Ishikawa (cell line): ENCODE results near the gene SORD.

Experiments used
- CEBPB ChIP-seq: IDR thresholded peaks from 2 replicates; pipeline ENCODE4 v1.6.1; 2012
- CREB1 ChIP-seq: IDR thresholded peaks from 2 replicates; pipeline ENCODE4 v1.6.1; 2012; ENCODE audit warnings: low read depth
- FOXM1 ChIP-seq: IDR thresholded peaks from 2 replicates; pipeline ENCODE4 v1.6.1; 2012; ENCODE audit warnings: low read depth, borderline replicate concordance
- RAD21 ChIP-seq: IDR thresholded peaks from 2 replicates; pipeline ENCODE4 v1.6.1; 2012; ENCODE audit warnings: low read depth
- TAF1 ChIP-seq: IDR thresholded peaks from 2 replicates; pipeline ENCODE4 v1.6.1; 2012; ENCODE audit warnings: low read depth, mild to moderate bottlenecking
- TCF12 ChIP-seq: IDR thresholded peaks from 2 replicates; pipeline ENCODE4 v1.6.1; 2012; ENCODE audit warnings: low read depth
- TEAD4 ChIP-seq: IDR thresholded peaks from 2 replicates; pipeline ENCODE4 v1.6.1; 2012
- YY1 ChIP-seq: IDR thresholded peaks from 2 replicates; pipeline ENCODE4 v1.6.1; 2012; ENCODE audit warnings: low read depth
- ZBTB7A ChIP-seq: IDR thresholded peaks from 2 replicates; pipeline ENCODE4 v1.6.1; 2012; ENCODE audit warnings: low read depth
- TF ChIP-seq, protein P1 (sequence below): IDR thresholded peaks from 2 replicates; pipeline ENCODE4 v1.6.1; 2012
- TF ChIP-seq, protein P2 (sequence below): IDR thresholded peaks from 2 replicates; pipeline ENCODE4 v1.6.1; 2012; ENCODE audit warnings: low read depth, mild to moderate bottlenecking
- TF ChIP-seq, protein P3 (sequence below): IDR thresholded peaks from 2 replicates; pipeline ENCODE4 v1.6.1; 2012

DNA sequence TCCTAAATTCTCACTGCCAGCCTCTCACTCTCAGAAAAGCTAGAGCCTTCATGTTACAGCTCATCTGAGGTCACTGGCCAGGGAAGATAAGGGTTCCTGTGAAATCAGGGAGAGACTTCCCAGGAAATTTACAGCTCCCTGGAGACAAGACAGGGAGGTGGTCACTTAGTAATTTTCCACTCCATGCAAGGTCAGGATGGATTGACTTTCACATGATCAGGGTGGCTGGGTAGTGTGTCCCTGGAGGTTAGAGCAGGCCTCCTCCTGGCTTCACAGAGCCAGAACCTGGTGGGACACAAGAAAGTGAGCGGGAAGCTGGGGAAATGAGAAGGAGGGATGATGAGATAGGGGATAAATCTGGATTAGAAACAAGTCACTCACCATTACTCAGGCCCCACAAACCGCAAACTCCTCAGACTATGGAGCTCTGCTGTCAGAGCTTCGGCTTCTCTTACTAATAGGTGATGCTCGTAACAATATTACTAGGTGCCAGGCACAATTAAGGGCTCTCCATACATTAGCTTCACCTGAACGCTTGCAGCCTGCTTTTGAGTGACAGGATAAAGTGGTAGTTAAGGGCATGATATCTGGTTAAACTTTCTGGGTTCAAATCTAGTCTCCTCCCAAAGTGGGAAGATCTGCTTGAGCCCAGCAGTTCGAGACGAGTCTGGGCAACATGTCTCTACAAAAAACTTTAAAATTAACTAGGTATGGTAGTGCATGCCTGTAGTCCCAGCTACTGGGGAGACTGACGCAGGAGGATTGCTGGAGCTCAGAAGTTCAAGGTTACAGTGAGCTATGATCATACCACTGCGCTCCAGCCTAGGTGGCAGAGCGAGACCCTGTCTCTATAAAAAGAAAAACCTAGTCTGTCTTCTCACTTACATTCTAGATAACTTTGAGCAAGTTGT, 66.1 kb downstream of the SORD start:
- TF ChIP-seq CEBPB (no peak), ZBTB7A (no peak), RAD21 (no peak), CREB1 (no peak), YY1 (no peak), FOXM1 (no peak), TEAD4 (no peak), TAF1 (no peak), TCF12 (no peak)
- TF ChIP-seq, protein P1, sequence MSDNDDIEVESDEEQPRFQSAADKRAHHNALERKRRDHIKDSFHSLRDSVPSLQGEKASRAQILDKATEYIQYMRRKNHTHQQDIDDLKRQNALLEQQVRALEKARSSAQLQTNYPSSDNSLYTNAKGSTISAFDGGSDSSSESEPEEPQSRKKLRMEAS, result no peak
- TF ChIP-seq, protein P2, sequence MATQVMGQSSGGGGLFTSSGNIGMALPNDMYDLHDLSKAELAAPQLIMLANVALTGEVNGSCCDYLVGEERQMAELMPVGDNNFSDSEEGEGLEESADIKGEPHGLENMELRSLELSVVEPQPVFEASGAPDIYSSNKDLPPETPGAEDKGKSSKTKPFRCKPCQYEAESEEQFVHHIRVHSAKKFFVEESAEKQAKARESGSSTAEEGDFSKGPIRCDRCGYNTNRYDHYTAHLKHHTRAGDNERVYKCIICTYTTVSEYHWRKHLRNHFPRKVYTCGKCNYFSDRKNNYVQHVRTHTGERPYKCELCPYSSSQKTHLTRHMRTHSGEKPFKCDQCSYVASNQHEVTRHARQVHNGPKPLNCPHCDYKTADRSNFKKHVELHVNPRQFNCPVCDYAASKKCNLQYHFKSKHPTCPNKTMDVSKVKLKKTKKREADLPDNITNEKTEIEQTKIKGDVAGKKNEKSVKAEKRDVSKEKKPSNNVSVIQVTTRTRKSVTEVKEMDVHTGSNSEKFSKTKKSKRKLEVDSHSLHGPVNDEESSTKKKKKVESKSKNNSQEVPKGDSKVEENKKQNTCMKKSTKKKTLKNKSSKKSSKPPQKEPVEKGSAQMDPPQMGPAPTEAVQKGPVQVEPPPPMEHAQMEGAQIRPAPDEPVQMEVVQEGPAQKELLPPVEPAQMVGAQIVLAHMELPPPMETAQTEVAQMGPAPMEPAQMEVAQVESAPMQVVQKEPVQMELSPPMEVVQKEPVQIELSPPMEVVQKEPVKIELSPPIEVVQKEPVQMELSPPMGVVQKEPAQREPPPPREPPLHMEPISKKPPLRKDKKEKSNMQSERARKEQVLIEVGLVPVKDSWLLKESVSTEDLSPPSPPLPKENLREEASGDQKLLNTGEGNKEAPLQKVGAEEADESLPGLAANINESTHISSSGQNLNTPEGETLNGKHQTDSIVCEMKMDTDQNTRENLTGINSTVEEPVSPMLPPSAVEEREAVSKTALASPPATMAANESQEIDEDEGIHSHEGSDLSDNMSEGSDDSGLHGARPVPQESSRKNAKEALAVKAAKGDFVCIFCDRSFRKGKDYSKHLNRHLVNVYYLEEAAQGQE, result no peak
- TF ChIP-seq, protein P3, sequence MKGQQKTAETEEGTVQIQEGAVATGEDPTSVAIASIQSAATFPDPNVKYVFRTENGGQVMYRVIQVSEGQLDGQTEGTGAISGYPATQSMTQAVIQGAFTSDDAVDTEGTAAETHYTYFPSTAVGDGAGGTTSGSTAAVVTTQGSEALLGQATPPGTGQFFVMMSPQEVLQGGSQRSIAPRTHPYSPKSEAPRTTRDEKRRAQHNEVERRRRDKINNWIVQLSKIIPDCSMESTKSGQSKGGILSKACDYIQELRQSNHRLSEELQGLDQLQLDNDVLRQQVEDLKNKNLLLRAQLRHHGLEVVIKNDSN, result no peak
